ENCODE data around the gene CNPPD1. TPM values are rescaled to one million over a fixed set of nuclear protein-coding genes. Genes with fewer than 3 reads are reported as not detected.

The CNPPD1 gene
- total and polyA plus RNA-seq, 2 experiments from 2014 or later, result 34.5 to 43.8 TPM

DNA sequence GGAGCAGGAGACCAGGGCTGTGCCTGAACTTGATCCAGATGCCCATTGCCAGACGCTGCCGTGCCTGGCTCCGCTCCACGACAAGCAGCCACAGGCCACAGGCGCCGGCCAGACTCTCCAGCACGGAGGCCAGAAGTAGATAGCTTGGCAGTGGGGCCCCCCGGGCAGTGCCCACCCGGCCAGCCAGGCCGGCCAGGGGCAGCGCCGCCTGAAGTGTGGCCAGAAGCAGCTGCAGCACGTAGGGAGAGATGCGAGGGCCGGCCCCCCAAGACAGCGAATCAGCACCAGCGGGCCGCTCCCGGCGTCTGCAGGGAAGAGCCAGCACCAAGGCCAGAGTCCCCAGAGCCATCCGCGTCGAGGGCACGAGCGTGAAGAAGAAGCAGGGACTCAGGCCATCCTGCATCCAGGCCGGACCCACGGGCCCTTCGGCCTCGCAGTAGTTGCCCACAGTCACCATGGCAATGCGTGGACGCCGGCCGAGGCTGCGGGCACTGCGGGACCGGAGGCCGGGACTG, 41.5 kb upstream of the CNPPD1 start:
- 1 to 3% methylated on average over 25 to 33 of the region's 37 CpGs for WGBS, 2 experiments (ENCODE audit: low coverage in 1 of 2, low lambda C conversion rate in 2 of 2, missing lambda C conversion rate in 2 of 2)
- H3K9me3 ChIP-seq (ENCODE audit: low read depth), result no peaks in the 10 kb centered on the region
- H3K4me2 ChIP-seq (ENCODE audit: unreplicated experiment), result peak overlapping the region; percentile 75
- no peaks in the 10 kb centered on the region for H4K20me1 ChIP-seq (ENCODE audit: insufficient read depth)
- in situ Hi-C loops (cut with MboI), result no loop called here
- peak; percentile 95 for DNase-seq
- peaks cover 11% of the 10 kb centered on the region; the same call in 1 of the 2 replicates for H3K79me2 ChIP-seq (ENCODE audit: insufficient read depth)
- TF ChIP-seq EZH2 (IDR thresholded peaks at IDR 0.05; ENCODE audit: insufficient read depth, poor library complexity, severe bottlenecking), result no peak
- TF ChIP-seq EZH2phosphoT487 (IDR thresholded peaks at IDR 0.05; ENCODE audit: insufficient read depth, low read depth), result no peak
- no peaks in the 10 kb centered on the region for H3K9me2 ChIP-seq (ENCODE audit: insufficient read depth)
- H3K4me1 ChIP-seq (ENCODE audit: insufficient read depth), result peaks cover 16% of the 10 kb centered on the region
- H3K27ac ChIP-seq, result peak overlapping the region; percentile 91
- peak overlapping the region; percentile 69 for H3K4me3 ChIP-seq
- H3F3A ChIP-seq (ENCODE audit: insufficient read depth), result peaks cover 17% of the 10 kb centered on the region
- peak overlapping the region; percentile 83 for H3K9ac ChIP-seq
- no peaks in the 10 kb centered on the region for H3K27me3 ChIP-seq (replicated peaks; ENCODE audit: insufficient read depth)
- peak overlapping the region; percentile 33 for H2AFZ ChIP-seq
- H3K36me3 ChIP-seq (ENCODE audit: low read depth), result peaks cover 8% of the 10 kb centered on the region; the same call in 1 of the 2 replicates

GRCh38 chr2:219216535-219216915, 39.8 kb upstream of the CNPPD1 start:
- in situ Hi-C loops (cut with MboI), result no loop called here
- no peak overlapping the region for H2AFZ ChIP-seq
- WGBS, 2 experiments (ENCODE audit: low coverage in 1 of 2, low lambda C conversion rate in 2 of 2, missing lambda C conversion rate in 2 of 2), result 82 to 88% methylated on average over 6 of the region's 6 CpGs

DNA sequence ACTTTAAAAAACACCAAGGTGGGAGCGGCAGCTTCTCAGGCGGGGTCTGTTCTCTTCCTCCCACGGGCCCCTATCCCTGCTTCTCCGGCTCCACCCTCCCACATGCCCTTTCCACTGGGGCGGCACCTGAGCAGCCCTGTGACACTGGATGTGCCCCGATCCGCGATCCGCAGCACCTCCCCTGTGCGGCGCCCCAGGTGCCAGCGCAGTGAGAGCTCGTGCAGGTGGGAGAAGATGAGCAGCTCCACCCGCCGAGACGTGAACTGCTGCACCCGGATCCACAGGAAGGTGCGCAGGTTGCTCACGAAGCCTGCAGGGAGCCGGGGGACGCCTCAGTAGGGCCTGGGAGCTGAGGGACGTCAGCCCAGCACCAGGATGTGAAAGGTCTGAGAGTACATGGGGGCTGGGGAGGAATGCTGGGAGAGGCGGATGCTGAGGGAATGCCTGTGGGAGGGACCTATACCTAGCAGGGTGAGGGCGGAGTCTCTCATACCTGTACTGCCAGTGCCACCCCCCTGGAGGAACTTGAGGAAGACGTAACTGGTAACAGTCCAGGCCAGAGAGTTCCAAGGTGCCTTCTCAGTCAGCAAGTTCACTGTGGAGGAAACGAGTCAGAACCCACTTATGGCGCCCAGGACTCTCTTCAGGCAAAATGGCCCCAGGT, 39.3 kb upstream of the CNPPD1 start:
- H2AFZ ChIP-seq, result no peak overlapping the region
- H3K9me3 ChIP-seq (ENCODE audit: low read depth), result no peaks in the 10 kb centered on the region
- H3K79me2 ChIP-seq (ENCODE audit: insufficient read depth), result peaks cover 11% of the 10 kb centered on the region; the same call in 1 of the 2 replicates
- no peak overlapping the region for H3K27ac ChIP-seq
- no peaks in the 10 kb centered on the region for H3K9me2 ChIP-seq (ENCODE audit: insufficient read depth)
- H3K27me3 ChIP-seq (replicated peaks; ENCODE audit: insufficient read depth), result no peaks in the 10 kb centered on the region
- DNase-seq, result no peak
- H3K36me3 ChIP-seq (ENCODE audit: low read depth), result no peaks in the 10 kb centered on the region
- no peak overlapping the region for H3K9ac ChIP-seq
- no peak overlapping the region for H3K4me3 ChIP-seq
- TF ChIP-seq EZH2 (IDR thresholded peaks at IDR 0.05; ENCODE audit: insufficient read depth, poor library complexity, severe bottlenecking) (no peak), EZH2phosphoT487 (IDR thresholded peaks at IDR 0.05; ENCODE audit: insufficient read depth, low read depth) (no peak)
- H3K4me1 ChIP-seq (ENCODE audit: insufficient read depth), result peaks cover 16% of the 10 kb centered on the region
- 95 to 96% methylated on average over 26 to 27 of the region's 27 CpGs for WGBS, 2 experiments (ENCODE audit: low coverage in 1 of 2, low lambda C conversion rate in 2 of 2, missing lambda C conversion rate in 2 of 2)
- in situ Hi-C loops (cut with MboI), result no loop called here
- no peak overlapping the region for H3K4me2 ChIP-seq (ENCODE audit: unreplicated experiment)
- peaks cover 17% of the 10 kb centered on the region for H3F3A ChIP-seq (ENCODE audit: insufficient read depth)
- no peaks in the 10 kb centered on the region for H4K20me1 ChIP-seq (ENCODE audit: insufficient read depth)

More at GRCh38 chr2:219216535-219216915, 39.8 kb upstream of the CNPPD1 start:
- H3K4me1 ChIP-seq (ENCODE audit: insufficient read depth), result peaks cover 16% of the 10 kb centered on the region
- H3K9ac ChIP-seq, result no peak overlapping the region
- H3K27ac ChIP-seq, result no peak overlapping the region
- H3K27me3 ChIP-seq (replicated peaks; ENCODE audit: insufficient read depth), result no peaks in the 10 kb centered on the region
- H3K4me3 ChIP-seq, result no peak overlapping the region
- no peaks in the 10 kb centered on the region for H4K20me1 ChIP-seq (ENCODE audit: insufficient read depth)
- H3K9me3 ChIP-seq (ENCODE audit: low read depth), result no peaks in the 10 kb centered on the region
- no peaks in the 10 kb centered on the region for H3K9me2 ChIP-seq (ENCODE audit: insufficient read depth)
- DNase-seq, result no peak
- H3F3A ChIP-seq (ENCODE audit: insufficient read depth), result peaks cover 17% of the 10 kb centered on the region
- H3K36me3 ChIP-seq (ENCODE audit: low read depth), result peaks cover 2% of the 10 kb centered on the region; the same call in 1 of the 2 replicates
- H3K4me2 ChIP-seq (ENCODE audit: unreplicated experiment), result no peak overlapping the region
- peaks cover 11% of the 10 kb centered on the region; the same call in 1 of the 2 replicates for H3K79me2 ChIP-seq (ENCODE audit: insufficient read depth)
- TF ChIP-seq EZH2 (IDR thresholded peaks at IDR 0.05; ENCODE audit: insufficient read depth, poor library complexity, severe bottlenecking) (no peak), EZH2phosphoT487 (IDR thresholded peaks at IDR 0.05; ENCODE audit: insufficient read depth, low read depth) (no peak)

GRCh38 chr2:219214786-219215185, 38.1 kb upstream of the CNPPD1 start:
- in situ Hi-C loops (cut with MboI), result no loop called here
- no peak overlapping the region for H3K27ac ChIP-seq
- TF ChIP-seq EZH2 (IDR thresholded peaks at IDR 0.05; ENCODE audit: insufficient read depth, poor library complexity, severe bottlenecking) (no peak), EZH2phosphoT487 (IDR thresholded peaks at IDR 0.05; ENCODE audit: insufficient read depth, low read depth) (no peak)
- no peaks in the 10 kb centered on the region for H4K20me1 ChIP-seq (ENCODE audit: insufficient read depth)
- H3K79me2 ChIP-seq (ENCODE audit: insufficient read depth), result peaks cover 11% of the 10 kb centered on the region; the same call in 1 of the 2 replicates
- H3K36me3 ChIP-seq (ENCODE audit: low read depth), result no peaks in the 10 kb centered on the region
- H3K27me3 ChIP-seq (replicated peaks; ENCODE audit: insufficient read depth), result no peaks in the 10 kb centered on the region
- no peak overlapping the region for H3K4me2 ChIP-seq (ENCODE audit: unreplicated experiment)
- DNase-seq, result no peak
- H3K9ac ChIP-seq, result no peak overlapping the region
- peaks cover 16% of the 10 kb centered on the region for H3K4me1 ChIP-seq (ENCODE audit: insufficient read depth)
- 90 to 92% methylated on average over 6 of the region's 6 CpGs for WGBS, 2 experiments (ENCODE audit: low coverage in 1 of 2, low lambda C conversion rate in 2 of 2, missing lambda C conversion rate in 2 of 2)
- peaks cover 8% of the 10 kb centered on the region for H3F3A ChIP-seq (ENCODE audit: insufficient read depth)
- no peak overlapping the region for H2AFZ ChIP-seq
- no peaks in the 10 kb centered on the region for H3K9me3 ChIP-seq (ENCODE audit: low read depth)
- H3K4me3 ChIP-seq, result no peak overlapping the region
- no peaks in the 10 kb centered on the region for H3K9me2 ChIP-seq (ENCODE audit: insufficient read depth)
